ENCODE data around the gene ADARB2. TPM values are rescaled to one million over a fixed set of nuclear protein-coding genes. Genes with fewer than 3 reads are reported as not detected.
"Not testable (repeated sequence)": the region's sequence is repeated elsewhere in the genome, so short reads cannot be mapped to it uniquely, and the experiment has no call there.

Gene ADARB2
- total RNA-seq, 2 experiments from 2014 or later, result 2.5 to 3.0 TPM

- Mint-ChIP-seq H3K4me3 (no peak overlapping the region), H3K9me3 (no peaks in the 10 kb centered on the region), H3K4me1 (no peaks in the 10 kb centered on the region), H3K27ac (no peak overlapping the region), H3K36me3 (ENCODE audit: low read depth) (no peaks in the 10 kb centered on the region), H3K27me3 (no peaks in the 10 kb centered on the region)
- no peak for DNase-seq
- ChIA-PET POLR2A (no interaction called here), CTCF (no interaction called here)
These were observed 263.5 kb downstream of the ADARB2 start for GRCh38 chr10:1473874-1474273.

GRCh38 chr10:1472178-1472958, 265.0 kb downstream of the ADARB2 start:
- POLR2A ChIA-PET, result no interaction called here
- H3K36me3 Mint-ChIP-seq (ENCODE audit: low read depth), result no peaks in the 10 kb centered on the region
- H3K4me3 Mint-ChIP-seq, result no peak overlapping the region
- DNase-seq, result no peak
- no peaks in the 10 kb centered on the region for H3K27me3 Mint-ChIP-seq
- CTCF ChIA-PET, result no interaction called here
- no peaks in the 10 kb centered on the region for H3K9me3 Mint-ChIP-seq
- H3K27ac Mint-ChIP-seq, result no peak overlapping the region
- no peaks in the 10 kb centered on the region for H3K4me1 Mint-ChIP-seq

DNA sequence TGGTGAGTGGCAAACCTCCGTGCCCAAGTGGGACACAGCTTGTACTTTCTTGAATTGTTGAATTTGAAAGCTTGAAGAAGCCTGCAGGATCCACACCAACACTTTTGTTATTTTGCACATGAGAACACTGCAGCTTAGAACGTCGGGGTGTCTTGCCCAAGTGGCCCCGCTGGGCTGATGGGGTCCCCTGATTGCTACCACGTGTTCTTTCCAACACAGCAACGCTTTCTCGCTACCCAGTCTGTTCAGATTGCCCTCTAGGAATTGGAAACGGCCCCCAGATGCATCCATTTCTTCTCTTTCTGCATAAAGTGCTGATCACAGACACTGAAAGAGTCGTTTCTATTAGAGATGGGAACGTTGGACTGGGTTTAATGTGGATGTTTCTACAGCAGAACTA, 268.5 kb downstream of the ADARB2 start:
- CTCF ChIA-PET, result no interaction called here
- Mint-ChIP-seq H3K27me3 (no peaks in the 10 kb centered on the region), H3K9me3 (no peaks in the 10 kb centered on the region), H3K4me1 (no peaks in the 10 kb centered on the region), H3K4me3 (no peak overlapping the region), H3K27ac (no peak overlapping the region), H3K36me3 (ENCODE audit: low read depth) (no peaks in the 10 kb centered on the region)
- DNase-seq, result no peak
- POLR2A ChIA-PET, result no interaction called here

- H3K9me3 Mint-ChIP-seq, result no peaks in the 10 kb centered on the region
- H3K36me3 Mint-ChIP-seq (ENCODE audit: low read depth), result no peaks in the 10 kb centered on the region
- no peak overlapping the region for H3K4me3 Mint-ChIP-seq
- no peaks in the 10 kb centered on the region for H3K27me3 Mint-ChIP-seq
- POLR2A ChIA-PET, result no interaction called here
- CTCF ChIA-PET, result no interaction called here
- DNase-seq, result no peak
- no peak overlapping the region for H3K27ac Mint-ChIP-seq
- no peaks in the 10 kb centered on the region for H3K4me1 Mint-ChIP-seq
These were observed 269.8 kb downstream of the ADARB2 start for GRCh38 chr10:1467334-1468076.

DNA sequence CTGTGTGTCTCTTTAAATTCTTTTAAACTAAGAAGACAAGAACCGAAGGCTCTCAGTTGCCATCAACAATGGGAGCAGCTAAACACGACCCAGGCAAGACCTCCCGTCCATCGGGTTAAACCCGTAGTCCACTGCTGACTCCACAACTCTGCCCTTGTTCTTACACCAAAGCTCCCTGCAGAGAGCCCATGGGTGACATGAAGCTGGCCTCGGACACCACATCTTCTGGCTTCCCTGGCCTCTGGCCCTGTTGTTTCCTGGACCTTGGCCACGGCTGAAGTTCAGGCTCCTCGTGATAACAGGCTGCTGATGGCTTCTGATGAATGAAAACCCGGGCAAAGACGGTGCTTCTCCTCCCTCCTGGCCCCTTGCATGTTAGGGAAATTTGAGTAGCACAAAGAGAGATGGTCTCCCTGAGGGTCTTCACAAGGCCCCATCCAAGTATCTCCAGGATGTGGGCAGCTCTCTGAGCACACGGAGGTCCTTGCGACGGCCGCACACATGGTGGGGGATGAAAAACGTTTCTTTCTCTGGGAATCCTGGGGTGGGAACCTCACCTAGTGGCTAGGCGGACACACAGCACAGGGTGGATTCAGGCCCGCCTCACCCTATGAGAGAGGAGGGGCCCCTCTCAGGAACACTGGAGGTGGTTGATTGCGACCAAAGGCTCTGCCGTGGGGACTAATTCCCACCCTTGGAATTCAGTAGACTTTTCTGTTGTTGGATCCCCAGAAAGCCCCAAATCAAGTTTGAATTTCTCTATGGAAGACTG, 271.1 kb downstream of the ADARB2 start:
- DNase-seq, result no peak
- ChIA-PET CTCF (interaction anchor here (0.6 kb wide), 1 partner anchor 1811 kb away, joined by 4 read pairs; no protein-coding TSS in a partner anchor), POLR2A (no interaction called here)
- Mint-ChIP-seq H3K4me3 (no peak overlapping the region), H3K9me3 (no peaks in the 10 kb centered on the region), H3K4me1 (no peaks in the 10 kb centered on the region), H3K27ac (no peak overlapping the region), H3K27me3 (no peaks in the 10 kb centered on the region), H3K36me3 (ENCODE audit: low read depth) (no peaks in the 10 kb centered on the region)

GRCh38 chr10:1465418-1465911, 271.9 kb downstream of the ADARB2 start:
- POLR2A ChIA-PET, result no interaction called here
- Mint-ChIP-seq H3K27me3 (no peaks in the 10 kb centered on the region), H3K9me3 (no peaks in the 10 kb centered on the region), H3K27ac (no peak overlapping the region), H3K4me1 (no peaks in the 10 kb centered on the region), H3K4me3 (no peak overlapping the region), H3K36me3 (ENCODE audit: low read depth) (no peaks in the 10 kb centered on the region)
- CTCF ChIA-PET, result no interaction called here
- DNase-seq, result no peak

DNA sequence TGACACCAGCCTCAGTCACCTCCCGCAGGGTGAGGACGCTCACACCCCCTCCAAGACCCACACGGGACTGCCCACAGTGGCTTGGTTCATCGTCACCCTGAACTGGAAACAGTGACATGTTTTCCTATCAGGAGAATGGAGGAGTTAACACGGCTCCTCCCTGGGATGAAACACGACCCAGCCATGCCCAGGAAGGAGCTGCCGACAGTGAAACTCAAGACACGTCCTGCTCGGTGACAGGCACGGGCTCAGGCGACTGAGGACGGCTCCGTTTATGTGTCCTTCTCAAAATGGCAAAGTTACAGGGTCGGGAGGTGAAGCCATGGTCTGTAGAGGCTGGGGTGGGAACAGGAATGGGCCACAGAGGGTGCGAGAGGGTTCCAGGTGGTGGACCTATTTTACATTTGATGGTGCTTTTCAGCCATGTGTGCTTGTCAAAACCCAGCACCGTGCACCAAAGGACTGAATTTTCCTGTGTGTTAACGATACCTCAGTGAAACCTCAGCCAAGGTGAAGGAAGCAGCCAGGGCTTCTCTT, 272.4 kb downstream of the ADARB2 start:
- Mint-ChIP-seq H3K9me3 (no peaks in the 10 kb centered on the region), H3K27ac (no peak overlapping the region), H3K4me3 (no peak overlapping the region), H3K36me3 (ENCODE audit: low read depth) (no peaks in the 10 kb centered on the region), H3K27me3 (no peaks in the 10 kb centered on the region), H3K4me1 (no peaks in the 10 kb centered on the region)
- no peak for DNase-seq
- CTCF ChIA-PET, result no interaction called here
- POLR2A ChIA-PET, result no interaction called here

DNA sequence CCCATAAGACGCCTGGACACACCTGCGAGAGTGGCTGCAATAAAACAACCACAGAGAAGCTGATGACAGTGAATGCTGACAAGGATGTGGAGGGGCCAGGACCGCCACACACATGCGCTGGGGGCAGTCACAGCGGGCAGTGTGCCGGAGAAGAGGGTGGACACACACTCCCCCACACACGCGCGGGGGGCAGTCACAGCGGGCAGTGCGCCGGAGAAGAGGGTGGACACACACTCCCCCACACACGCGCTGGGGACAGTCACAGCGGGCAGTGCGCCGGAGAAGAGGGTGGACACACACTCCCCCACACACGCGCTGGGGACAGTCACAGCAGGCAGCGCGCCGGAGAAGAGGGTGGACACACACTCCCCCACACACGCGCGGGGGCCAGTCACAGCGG, 273.4 kb downstream of the ADARB2 start:
- H3K4me1 Mint-ChIP-seq; CTCF ChIA-PET; H3K9me3 Mint-ChIP-seq; H3K27me3 Mint-ChIP-seq; H3K4me3 Mint-ChIP-seq; POLR2A ChIA-PET; H3K27ac Mint-ChIP-seq; DNase-seq; H3K36me3 Mint-ChIP-seq (ENCODE audit: low read depth): not testable (repeated sequence)

- H3K9me3 Mint-ChIP-seq, result no peaks in the 10 kb centered on the region
- H3K27me3 Mint-ChIP-seq, result no peaks in the 10 kb centered on the region
- H3K36me3 Mint-ChIP-seq (ENCODE audit: low read depth), result no peaks in the 10 kb centered on the region
- no peaks in the 10 kb centered on the region for H3K4me1 Mint-ChIP-seq
- no peak for DNase-seq
- POLR2A ChIA-PET, result no interaction called here
- CTCF ChIA-PET, result no interaction called here
- H3K27ac Mint-ChIP-seq, result no peak overlapping the region
- H3K4me3 Mint-ChIP-seq, result no peak overlapping the region
These were observed 274.2 kb downstream of the ADARB2 start for GRCh38 chr10:1462994-1463633.

GRCh38 chr10:1462521-1462920, 274.8 kb downstream of the ADARB2 start:
- H3K9me3 Mint-ChIP-seq, result no peaks in the 10 kb centered on the region
- POLR2A ChIA-PET, result no interaction called here
- no peak for DNase-seq

GRCh38 chr10:1462032-1462431, 275.3 kb downstream of the ADARB2 start:
- H3K27ac Mint-ChIP-seq, result no peak overlapping the region
- H3K36me3 Mint-ChIP-seq (ENCODE audit: low read depth), result no peaks in the 10 kb centered on the region
- no peaks in the 10 kb centered on the region for H3K9me3 Mint-ChIP-seq
- no peak for DNase-seq
- peaks cover 3% of the 10 kb centered on the region for H3K27me3 Mint-ChIP-seq
- POLR2A ChIA-PET, result no interaction called here
- CTCF ChIA-PET, result no interaction called here
- H3K4me3 Mint-ChIP-seq, result no peak overlapping the region
- no peaks in the 10 kb centered on the region for H3K4me1 Mint-ChIP-seq

More at GRCh38 chr10:1462521-1462920, 274.8 kb downstream of the ADARB2 start:
- H3K27ac Mint-ChIP-seq, result no peak overlapping the region
- H3K27me3 Mint-ChIP-seq, result peaks cover 3% of the 10 kb centered on the region
- H3K4me3 Mint-ChIP-seq, result no peak overlapping the region
- H3K36me3 Mint-ChIP-seq (ENCODE audit: low read depth), result no peaks in the 10 kb centered on the region
- CTCF ChIA-PET, result no interaction called here
- H3K4me1 Mint-ChIP-seq, result no peaks in the 10 kb centered on the region

DNA sequence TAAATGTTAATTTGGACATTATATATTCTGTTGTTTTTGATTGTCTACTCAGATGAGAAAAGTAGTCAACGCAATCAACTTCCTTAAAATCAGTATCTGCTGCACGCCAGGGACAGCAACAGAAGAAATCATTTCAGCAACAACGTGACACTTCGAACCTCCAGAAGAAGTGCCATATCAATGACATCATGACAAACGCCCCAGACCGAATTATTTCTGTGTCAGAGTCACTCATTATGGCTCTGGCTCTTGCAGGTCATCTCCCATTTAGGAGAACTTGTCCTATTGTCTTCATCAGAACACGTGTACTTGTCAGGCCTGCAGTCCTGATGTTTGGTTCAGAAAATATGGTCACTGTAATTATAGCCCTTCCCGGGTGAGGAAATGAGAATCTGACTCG, 276.3 kb downstream of the ADARB2 start:
- H3K4me1 Mint-ChIP-seq, result no peaks in the 10 kb centered on the region
- no peaks in the 10 kb centered on the region for H3K36me3 Mint-ChIP-seq (ENCODE audit: low read depth)
- no peak overlapping the region for H3K4me3 Mint-ChIP-seq
- ChIA-PET CTCF (no interaction called here), POLR2A (no interaction called here)
- H3K27me3 Mint-ChIP-seq, result peaks cover 3% of the 10 kb centered on the region
- no peak for DNase-seq
- no peak overlapping the region for H3K27ac Mint-ChIP-seq
- H3K9me3 Mint-ChIP-seq, result no peaks in the 10 kb centered on the region

DNA sequence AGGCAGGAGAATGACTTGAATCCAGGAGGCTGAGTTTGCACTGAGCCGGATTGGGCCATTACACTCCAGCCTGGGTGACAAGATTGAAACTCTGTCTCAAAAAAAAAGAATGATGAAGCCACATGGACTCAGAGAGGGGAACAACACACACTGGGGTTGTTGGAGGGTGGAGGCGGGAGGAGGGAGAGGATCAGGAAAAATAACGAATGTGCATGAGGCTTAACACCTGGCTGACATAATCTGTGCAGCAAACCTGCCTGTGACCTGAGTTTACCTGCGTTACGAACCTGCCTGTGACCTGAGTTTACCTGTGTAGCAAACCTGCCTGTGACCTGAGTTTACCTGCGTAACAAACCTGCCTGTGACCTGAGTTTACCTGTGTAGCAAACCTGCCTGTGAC, 277.7 kb downstream of the ADARB2 start:
- H3K36me3 Mint-ChIP-seq (ENCODE audit: low read depth), result not testable (repeated sequence)

More for the DNA sequence above, 277.7 kb downstream of the ADARB2 start:
- H3K4me1 Mint-ChIP-seq, H3K27me3 Mint-ChIP-seq, H3K27ac Mint-ChIP-seq, CTCF ChIA-PET, DNase-seq, H3K4me3 Mint-ChIP-seq, H3K9me3 Mint-ChIP-seq, POLR2A ChIA-PET: not testable (repeated sequence)
